RCC 7860 (cell line): ENCODE data around the gene NR1H4.
A peak's percentile ranks its signal among the peaks of the same experiment; 100 is the strongest.
"Not testable (repeated sequence)": the region's sequence is repeated elsewhere in the genome, so short reads cannot be mapped to it uniquely, and the experiment has no call there.

Source experiments
- DNase-seq: peaks from one replicate; pipeline ENCODE4 v3.0.0-alpha.2; 2015; ENCODE audit warnings: low spot score
- FAIRE-seq: peaks from 2 replicates; lab custom pipeline; 2012; peaks lifted over from hg19 to GRCh38; lab: Jason Lieb, UNC

The NR1H4 gene

DNA sequence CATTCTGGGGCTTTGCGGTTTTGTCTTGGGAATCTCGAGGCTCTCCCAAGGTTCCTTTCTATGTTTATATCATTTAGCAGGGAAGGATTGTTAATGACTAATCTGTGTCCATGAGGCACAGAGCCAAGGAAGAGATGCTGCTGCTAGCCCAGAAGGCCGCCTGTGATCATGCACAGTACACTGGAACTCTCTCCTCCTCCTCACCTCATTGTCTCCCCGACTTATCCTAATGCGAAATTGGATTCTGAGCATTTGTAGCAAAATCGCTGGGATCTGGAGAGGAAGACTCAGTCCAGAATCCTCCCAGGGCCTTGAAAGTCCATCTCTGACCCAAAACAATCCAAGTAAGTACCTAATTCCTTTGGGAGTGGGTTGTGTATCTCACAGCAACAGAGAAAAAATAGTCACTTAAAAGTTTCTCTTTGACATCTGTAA, at the start of gene NR1H4:
NR1H4 (plus strand) TSS at position 151 of the 435 bp plus-strand sequence. CDS start 19,458 bp downstream, outside the sequence.
- DNase-seq: peak; percentile 85
- peak; percentile 94 for FAIRE-seq

DNA sequence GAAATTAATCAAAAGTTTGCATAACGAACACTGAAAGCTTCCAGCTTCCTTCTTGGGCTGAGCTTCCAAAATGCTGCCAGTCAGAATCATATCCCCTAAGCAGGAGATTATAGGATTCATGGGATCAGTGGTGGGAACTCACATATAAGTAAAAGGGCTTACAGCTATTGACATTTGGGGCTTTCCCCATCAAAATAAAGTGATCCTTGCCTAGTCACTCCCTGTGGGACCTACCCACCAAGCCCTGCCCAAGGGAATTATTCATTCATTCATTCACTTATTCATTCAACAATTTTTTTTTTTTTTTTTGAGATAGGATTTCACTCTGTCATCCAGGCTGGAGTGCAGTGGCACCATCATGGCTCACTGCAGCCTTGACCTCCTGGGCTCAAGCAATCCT, 47.5 kb upstream of the NR1H4 start:
- DNase-seq (no peak), FAIRE-seq (no peak)

DNA sequence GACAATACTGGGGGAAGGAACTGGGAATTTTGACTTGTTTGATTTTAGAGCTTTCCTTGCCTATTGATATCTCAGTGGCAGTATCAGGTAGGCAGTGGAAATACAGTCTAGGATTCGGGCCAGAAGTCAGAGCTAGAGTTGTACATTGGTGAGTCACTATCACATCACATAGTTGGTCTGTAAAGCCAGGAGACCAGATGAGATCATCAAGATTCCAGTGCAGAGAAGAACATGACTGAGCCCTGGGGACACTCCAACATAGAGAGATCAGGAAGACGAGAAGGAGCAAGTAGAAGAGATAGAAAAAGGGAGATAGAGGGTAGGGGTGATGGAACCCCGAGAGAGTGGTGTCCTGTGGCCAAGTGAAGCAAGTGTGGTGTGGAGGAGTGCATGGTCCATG, 46.6 kb upstream of the NR1H4 start:
- DNase-seq (peak; percentile 80), FAIRE-seq (peak; percentile 85)

DNA sequence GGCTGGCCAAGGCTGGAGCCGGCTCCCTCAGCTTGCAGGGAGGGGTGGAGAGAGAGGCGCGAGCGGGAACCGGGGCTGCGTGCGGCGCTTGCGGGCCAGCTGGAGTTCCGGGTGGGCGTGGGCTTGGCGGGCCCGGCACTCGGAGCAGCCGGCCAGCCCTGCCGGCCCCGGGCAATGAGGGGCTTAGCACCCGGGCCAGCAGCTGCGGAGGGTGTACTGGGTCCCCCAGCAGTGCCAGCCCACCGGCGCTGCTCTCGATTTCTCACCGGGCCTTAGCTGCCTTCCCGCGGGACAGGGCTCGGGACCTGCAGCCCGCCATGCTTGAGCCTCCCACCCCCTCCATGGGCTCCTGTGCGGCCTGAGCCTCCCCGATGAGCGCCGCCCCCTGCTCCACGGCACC, 43.4 kb upstream of the NR1H4 start:
- not testable (repeated sequence) for FAIRE-seq, DNase-seq

DNA sequence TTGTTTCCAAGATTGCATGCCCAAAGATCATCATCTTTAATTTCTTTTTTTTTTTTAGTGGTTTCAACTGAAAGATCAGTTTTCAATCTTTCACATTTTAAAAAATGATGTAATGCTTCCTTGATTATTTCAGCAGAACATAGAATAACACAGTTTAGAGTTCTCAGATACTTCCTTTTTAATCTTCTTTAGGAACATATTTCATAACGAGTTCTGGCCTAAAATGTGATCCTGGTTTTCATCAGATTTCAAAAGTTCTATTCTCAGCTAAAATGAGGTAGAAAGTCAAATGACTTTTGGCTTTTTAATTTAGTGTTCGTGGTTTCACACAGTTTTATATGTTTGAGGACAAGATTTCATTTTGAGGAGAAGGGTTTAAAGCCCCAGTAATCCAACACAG, 40.0 kb upstream of the NR1H4 start:
- FAIRE-seq: no peak
- no peak for DNase-seq

DNA sequence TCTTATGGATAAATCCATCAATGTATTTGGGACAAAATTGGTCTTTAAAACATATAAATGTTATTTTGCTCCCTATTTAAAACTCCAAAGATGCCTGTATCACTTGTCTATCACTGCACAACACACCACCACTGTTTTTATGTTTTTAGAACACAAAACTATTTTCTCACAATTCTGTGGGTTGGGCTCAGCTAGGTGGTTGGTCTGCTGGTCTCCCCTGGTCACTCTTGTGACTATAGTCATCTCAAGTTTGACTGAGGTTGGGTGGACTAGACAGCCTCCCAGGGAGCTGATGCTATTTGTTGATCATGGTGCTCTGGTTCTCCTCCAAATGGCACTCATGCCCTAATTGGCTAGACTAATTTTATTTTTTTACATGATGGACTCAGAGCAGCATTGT, 39.5 kb upstream of the NR1H4 start:
- no peak for FAIRE-seq
- no peak for DNase-seq

DNA sequence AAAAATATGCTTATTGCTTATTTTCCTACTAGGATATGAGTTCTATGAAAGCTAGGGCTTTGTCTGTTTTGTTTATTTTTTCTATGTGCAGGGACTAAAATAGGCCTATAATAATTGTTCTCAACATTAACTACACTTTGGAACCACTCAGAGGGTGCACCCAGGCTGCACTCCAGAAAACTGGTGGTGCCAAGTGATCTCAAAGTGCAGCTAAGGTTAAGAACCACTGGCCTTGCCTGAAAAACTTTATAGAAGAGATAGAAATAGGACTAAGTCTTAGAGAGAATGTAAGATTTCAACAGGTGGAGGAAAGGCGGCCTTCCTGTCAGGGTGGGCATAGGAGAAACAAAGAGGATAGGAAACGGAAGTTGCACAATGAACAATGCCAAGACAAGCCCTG, 37.7 kb upstream of the NR1H4 start:
- no peak for DNase-seq
- no peak for FAIRE-seq

DNA sequence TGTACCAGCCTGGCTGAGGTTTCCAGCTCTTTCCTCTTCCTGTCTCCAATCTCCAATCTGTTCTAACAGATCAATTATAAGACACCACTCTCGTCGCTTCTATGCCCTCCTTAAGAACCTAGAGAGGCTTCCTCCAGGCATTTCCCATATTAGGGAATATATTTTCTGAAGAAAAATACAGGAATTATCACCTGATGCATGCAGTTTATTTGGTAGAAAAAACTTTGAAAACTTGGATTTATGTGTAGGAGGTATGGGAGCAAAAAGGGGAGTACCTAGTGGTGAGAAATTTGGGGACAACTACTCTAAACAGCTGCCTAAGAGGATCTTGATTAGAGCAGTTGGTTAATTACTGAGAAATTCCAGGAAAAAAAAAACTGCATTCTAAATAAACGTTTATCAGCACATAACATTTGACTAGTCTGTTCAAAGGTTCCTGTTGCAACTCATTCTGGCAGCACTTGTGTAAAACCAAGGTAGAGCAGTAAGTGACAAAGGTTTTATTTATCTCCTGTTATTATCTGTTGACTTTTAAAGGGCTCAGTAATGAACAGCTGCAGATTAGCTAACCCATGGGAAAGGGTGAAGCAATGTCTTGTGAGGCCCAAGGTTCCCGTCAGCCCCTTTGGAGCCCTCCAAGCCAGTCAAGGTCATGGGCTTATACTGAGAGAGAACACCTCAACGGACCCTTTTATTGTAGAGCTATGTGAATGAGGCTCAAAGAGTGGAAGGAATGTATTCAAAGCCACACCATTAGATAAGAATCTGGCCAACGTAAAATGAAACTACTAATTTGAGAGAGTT, 36.4 kb upstream of the NR1H4 start:
- no peak for DNase-seq
- FAIRE-seq: no peak

DNA sequence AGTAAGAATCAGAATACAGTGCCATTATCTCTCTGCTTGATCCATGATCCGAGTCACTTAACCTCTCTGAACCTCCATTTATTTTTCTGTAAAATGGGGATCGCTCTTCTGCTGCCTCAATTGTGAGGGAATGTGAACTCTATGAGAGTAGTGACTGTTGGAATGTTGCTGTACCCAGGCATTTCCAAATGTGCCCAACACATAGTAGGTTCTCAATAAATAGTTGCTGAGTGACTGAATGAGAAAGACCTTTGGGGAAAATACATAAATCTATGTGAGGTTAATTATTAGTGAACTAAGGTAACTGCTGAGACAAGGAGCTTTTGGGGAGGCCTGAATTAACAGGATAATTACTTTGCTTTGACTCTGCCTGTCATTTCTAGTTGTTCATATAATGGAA, 33.9 kb upstream of the NR1H4 start:
- DNase-seq (no peak), FAIRE-seq (no peak)

DNA sequence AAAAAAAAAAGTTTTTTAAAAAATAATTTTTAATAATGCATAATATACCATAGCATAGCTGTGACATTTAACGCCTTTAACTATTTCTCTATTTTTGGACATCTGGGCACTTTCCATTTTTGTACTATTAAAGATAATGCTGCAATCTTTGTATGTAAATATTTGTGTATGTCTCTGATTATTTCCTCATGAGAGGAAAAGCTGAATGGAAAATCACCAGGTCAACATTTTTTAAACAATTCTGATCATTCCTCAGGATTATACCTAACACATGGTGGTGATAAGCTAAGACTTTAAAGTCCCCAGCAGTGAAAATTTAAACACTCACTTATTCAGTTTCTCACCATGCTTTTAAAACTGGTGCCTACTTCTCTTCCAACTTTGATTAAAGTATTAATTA, 31.3 kb upstream of the NR1H4 start:
- no peak for DNase-seq
- no peak for FAIRE-seq

DNA sequence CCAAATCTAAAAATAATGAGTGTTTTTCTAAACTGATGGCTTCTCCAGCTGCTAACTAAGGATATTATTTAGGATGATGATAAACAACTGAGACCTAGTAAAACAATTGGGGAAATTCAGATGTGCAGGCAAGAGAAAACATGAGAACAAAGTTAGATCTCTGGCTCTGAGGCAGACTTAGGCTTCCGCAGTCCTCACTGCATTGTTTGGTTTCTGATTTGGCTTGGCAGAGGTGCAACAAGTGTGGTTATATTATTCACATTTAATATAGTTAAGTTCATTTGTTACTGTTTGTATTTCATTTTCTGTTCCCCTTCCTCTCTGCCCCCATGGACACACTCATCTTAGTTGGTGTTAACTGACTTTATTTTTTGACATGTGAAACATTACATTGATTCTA, 30.2 kb upstream of the NR1H4 start:
- no peak for DNase-seq
- no peak for FAIRE-seq

DNA sequence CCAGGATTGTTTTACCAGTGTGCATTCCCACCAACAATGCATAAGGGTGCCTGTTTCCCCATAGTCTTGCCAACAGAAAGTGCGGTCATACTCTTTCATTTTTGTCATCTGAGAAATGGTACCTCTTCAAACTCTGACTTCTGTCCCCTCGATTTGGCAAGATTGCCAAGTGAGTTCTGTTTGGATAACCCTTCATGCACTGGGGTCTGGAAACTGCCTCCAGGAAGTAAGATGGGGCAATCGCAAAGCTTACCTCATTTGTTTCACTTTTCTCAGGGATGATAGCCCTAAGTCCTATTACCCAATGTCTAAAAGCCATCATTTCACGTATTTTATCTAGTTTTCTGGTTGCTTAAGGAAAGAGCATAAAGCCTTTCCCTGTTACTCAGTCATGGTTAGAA, 28.6 kb upstream of the NR1H4 start:
- DNase-seq (no peak), FAIRE-seq (no peak)

DNA sequence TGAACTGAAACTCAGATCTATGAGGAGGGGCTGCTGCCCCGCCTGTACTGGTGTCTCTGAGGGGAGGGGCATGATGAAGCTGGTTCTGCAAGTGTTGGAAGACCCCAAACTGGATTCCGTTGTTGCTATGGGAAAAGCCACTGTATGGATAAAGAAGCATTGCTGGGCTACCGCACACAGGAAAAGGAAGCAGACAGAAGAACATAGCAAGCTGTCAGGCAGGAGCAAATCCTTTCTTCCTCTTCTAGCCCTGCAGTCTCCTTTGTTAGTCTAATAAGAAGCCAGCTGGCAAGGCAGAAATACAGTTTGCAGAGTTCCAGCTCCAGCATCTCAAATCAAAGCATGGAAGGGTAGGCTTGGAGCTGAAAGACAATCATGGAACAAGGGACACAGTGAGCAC, 26.3 kb upstream of the NR1H4 start:
- no peak for DNase-seq
- no peak for FAIRE-seq

DNA sequence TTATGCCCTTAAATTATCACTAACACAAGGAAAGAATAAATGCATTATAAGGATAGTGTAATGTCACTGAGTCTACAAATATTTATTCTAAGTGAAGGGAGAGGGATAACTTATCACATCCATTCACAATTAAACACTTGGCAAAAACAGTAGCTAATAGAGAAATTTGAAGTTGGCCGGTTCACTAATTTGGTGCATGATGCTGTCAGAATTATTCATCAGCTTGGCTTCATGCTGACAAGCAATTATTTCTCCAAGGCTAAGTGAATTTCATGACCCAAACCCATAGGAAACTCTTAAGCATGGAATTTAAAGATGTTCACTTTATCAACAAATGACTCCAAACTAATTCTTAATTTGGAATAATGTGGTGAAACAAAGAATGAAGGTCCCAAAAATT, 25.0 kb upstream of the NR1H4 start:
- FAIRE-seq (no peak), DNase-seq (no peak)

DNA sequence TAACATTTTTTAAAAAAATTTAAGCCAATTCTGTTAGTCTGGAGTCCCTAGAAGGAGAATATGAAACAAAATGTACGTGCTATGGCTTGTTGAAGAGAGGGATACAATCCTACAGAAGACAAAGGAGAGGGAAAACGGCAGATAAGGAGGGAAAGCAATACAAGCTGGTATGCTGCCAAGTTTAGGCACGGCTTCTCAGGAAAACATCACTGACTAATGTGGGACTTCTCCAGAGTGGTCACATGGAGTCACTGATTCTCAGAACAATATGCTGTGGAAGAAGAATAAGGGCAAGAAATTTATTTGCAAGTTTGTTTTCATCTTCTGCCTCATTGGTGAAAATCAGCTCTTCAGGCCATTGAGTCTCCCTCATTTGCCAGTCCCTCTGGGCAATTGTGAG, 22.9 kb upstream of the NR1H4 start:
- FAIRE-seq (no peak), DNase-seq (no peak)

DNA sequence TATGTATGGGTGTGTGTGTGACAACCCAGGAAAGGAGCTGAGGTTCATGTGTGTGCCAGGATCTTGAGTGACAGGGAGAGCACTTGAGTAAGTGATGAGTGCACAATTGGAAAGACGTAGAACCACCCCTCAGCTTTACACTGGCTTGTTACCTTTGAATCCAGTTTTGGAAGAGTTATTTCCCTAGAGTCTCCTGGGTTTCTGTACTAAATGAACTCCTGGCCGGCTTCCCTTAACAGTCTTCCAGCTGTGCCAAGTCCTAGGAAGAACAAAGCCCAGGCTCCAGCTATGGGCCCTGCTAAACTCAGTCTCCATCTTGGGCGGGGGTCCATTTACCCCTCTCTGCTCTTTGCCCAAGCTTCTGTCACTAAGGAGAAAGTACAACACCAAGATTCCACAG, 19.7 kb upstream of the NR1H4 start:
- FAIRE-seq: no peak
- no peak for DNase-seq

DNA sequence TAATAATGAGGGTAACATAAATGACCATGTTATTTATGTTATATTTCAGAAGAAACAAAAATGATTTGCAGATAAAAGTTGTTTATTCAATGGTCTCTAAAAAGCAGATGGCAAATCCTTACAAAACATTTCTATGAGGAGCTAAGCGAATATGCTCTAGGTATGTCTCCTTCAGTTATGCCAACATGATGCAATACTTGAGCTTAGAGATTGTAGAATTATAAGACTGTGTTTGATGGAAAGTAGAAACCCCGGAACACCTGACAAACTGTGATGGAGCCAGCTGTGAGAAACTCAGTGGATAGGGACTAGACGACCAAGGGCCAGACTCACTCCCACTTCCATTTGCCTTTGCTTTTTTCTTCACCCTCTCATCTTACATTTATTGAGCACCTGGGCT, 17.8 kb upstream of the NR1H4 start:
- no peak for DNase-seq
- no peak for FAIRE-seq

DNA sequence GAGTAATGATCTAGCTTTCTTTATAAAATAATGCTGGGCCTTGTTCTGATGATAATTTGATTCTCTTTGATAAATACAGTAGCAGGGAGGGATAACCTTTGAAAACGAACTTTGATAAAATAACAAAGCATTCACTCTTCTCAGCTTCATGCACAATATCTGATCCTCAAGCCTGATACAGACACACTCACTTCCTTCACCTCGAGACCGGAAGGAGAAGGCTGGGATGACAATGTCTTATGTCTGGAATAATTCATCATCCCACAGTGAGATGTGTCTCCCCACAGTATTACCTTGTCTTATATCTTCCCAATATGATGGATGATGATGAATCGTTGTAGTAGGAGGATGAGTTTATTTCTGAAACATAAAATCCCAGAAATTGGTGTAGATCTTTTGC, 15.5 kb upstream of the NR1H4 start:
- FAIRE-seq: no peak
- DNase-seq: no peak

DNA sequence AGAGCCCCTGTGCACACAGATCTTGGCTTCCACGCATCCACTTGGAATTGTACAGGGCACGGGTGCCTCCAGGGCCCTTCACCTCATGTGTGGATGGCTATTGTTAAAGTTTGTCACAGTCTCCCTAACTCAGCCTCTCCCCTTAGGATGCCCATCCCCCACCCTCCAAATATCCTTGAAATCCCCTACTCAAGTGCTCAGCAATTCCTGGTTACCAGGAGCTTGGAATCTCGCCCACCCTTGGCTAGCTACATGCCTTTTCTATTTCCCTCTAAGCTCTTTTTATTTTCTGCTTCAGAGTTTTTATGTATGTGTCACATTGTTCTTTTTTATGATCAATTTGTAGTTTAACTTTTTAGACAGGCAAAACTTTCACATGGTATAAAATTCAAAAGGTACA, 13.0 kb upstream of the NR1H4 start:
- DNase-seq (no peak), FAIRE-seq (no peak)

DNA sequence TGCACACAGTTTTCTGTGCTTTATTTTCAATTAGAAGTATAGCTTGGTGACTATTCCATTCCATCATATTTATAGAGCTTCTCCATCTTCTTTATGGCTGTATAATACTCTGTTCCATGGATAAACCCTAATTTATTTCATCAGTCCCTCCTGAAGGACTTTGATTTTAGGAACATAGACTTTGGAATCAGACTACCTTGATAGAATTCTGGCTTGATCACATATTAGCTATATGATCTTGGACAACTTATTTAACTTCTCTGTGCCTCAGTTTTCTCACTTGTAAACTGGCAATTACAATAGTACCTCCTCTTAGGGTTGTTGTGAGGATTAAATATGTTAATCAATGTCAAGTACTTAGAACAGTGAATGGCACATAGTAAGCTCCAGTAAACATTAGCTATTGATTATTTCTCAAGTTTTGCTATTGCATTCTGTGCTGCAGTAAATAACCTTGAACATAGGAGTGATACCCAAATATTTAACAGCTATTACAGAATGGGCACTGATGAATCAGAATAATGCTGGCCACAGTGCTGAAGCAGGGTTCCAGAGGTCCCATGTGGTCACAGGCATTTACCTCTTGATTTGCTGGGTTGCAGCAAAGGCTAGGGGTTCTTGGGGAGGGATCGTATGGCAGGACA, 12.2 kb upstream of the NR1H4 start:
- FAIRE-seq (no peak), DNase-seq (no peak)

DNA sequence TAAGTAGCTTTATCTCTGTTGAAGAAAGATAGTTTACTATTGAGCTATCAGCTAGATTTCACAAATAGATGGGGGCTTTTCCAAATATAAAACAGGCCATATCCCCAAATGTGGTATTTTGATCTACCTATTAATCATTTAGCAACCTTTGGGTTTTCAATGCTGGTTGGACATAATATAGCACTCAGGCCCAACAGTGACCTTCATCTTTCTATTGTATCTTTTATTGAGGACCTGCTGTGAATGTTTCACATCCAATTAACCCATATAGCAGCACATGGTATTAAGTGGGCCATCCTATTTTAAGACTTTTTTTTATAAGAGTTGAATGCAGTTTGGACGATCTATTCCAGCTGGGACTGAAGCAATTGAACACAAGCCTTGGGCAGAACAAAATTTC, 10.0 kb upstream of the NR1H4 start:
- DNase-seq (no peak), FAIRE-seq (no peak)

DNA sequence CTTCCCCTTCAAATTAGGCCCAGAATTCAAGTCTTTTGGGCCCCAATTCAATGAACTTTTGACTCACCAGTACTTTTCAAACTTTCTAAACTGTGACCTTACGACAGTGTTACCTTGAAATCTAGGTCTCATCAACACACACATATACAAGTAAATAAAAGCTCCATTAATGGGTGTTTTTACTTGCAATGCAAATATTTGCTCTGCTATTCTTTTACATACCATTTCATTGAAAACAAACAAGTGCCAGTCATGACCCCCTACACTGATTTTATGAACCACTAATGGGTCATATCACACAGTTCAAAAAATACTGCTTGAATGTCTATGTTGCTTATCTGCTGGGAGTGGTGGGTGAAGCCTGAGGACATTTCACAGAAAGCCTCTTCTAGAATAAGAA, 9.1 kb upstream of the NR1H4 start:
- DNase-seq (no peak), FAIRE-seq (no peak)

DNA sequence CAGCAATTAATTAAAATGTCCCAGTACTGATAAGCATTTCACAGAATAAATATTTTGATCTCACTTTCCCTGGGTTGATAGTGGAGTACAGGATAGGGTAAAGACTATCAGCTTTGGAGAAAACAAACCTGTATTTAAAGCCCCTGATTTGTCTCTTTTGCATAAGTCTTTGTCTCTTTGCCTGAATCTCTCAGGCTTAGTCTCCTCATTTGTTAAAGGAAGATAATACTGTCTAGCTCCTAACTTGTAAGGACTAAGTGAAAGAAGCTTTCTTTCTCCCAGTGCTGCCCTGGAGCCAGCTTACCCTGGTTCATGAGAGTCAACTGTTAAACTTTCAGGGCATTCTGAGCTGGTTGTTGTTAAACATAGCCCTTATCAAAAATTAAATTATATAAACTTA, 5.5 kb upstream of the NR1H4 start:
- FAIRE-seq: no peak
- no peak for DNase-seq
